ENCODE data around the gene PCCA. TPM values are rescaled to one million over a fixed set of nuclear protein-coding genes. Genes with fewer than 3 reads are reported as not detected.
"Not testable (repeated sequence)": the region's sequence is repeated elsewhere in the genome, so short reads cannot be mapped to it uniquely, and the experiment has no call there.

Gene PCCA
- total RNA-seq, 1 experiment from 2014 or later, result 39.9 TPM

- Histone ChIP-seq H3K4me1 (no peaks in the 10 kb centered on the region), H3K9me3 (0 out of 2 replicates have a peak, but pooled peaks cover 4% of the 10 kb centered on the region), H3K36me3 (ENCODE audit: control insufficient read depth, insufficient read depth, low read length) (no peaks in the 10 kb centered on the region), H3K27me3 (replicated peaks; ENCODE audit: control insufficient read depth, insufficient read depth, low read length) (no peaks in the 10 kb centered on the region), H3K4me3 (ENCODE audit: low read depth, low read length) (no peak overlapping the region)
- peak overlapping the region; percentile 53 for H3K27ac Mint-ChIP-seq (ENCODE audit: unreplicated experiment)
- no peaks in the 10 kb centered on the region for H3K9me3 Mint-ChIP-seq (ENCODE audit: unreplicated experiment)
- ChIA-PET POLR2A (no interaction called here), CTCF (no interaction called here)
- no TSS peak for BruUV-seq (replicated peaks)
- H3K36me3 Mint-ChIP-seq (ENCODE audit: insufficient read depth, unreplicated experiment), result no peaks in the 10 kb centered on the region
- H3K27me3 Mint-ChIP-seq (ENCODE audit: insufficient read depth, unreplicated experiment), result no peaks in the 10 kb centered on the region
- H3K4me3 Mint-ChIP-seq (ENCODE audit: unreplicated experiment), result no peak overlapping the region
- intact Hi-C loops (cut with micrococcal nuclease; ENCODE audit: unreplicated experiment), result no loop called here
- TF ChIP-seq, protein P1, sequence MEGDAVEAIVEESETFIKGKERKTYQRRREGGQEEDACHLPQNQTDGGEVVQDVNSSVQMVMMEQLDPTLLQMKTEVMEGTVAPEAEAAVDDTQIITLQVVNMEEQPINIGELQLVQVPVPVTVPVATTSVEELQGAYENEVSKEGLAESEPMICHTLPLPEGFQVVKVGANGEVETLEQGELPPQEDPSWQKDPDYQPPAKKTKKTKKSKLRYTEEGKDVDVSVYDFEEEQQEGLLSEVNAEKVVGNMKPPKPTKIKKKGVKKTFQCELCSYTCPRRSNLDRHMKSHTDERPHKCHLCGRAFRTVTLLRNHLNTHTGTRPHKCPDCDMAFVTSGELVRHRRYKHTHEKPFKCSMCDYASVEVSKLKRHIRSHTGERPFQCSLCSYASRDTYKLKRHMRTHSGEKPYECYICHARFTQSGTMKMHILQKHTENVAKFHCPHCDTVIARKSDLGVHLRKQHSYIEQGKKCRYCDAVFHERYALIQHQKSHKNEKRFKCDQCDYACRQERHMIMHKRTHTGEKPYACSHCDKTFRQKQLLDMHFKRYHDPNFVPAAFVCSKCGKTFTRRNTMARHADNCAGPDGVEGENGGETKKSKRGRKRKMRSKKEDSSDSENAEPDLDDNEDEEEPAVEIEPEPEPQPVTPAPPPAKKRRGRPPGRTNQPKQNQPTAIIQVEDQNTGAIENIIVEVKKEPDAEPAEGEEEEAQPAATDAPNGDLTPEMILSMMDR (IDR thresholded peaks at IDR 0.05; ENCODE audit: insufficient read depth in 1 of 2, low read depth in 1 of 2, low read length in 1 of 2, severe bottlenecking in 1 of 2, unreplicated experiment in 1 of 2), result no peak
- H3K4me1 Mint-ChIP-seq (ENCODE audit: low read depth, unreplicated experiment), result peaks cover 7% of the 10 kb centered on the region
- no peak for DNase-seq
These were observed 50.1 kb downstream of the PCCA start for GRCh38 chr13:100138859-100139491.

DNA sequence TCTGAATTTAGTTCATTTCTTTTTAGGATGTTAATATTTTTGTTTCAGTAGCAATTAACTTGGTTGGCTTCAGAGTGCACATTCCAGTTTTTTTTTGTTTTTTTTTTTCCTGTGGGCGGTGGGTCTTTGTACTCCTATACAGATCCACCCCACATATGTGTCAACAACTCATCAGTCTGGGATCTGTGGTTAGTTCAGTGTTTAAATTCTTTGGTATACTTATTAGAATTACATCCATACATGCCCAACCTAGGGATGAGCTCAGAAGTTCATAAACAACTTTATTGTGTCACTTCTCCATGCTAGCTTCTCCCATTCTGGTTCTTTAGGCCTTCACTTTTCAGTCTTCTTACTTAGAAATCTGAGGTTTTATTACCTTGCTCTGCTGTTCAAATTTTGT, 50.9 kb downstream of the PCCA start:
- Histone ChIP-seq H3K4me1 (no peaks in the 10 kb centered on the region), H3K27me3 (replicated peaks; ENCODE audit: control insufficient read depth, insufficient read depth, low read length) (no peaks in the 10 kb centered on the region), H3K4me3 (ENCODE audit: low read depth, low read length) (no peak overlapping the region), H3K36me3 (ENCODE audit: control insufficient read depth, insufficient read depth, low read length) (no peaks in the 10 kb centered on the region), H3K9me3 (0 out of 2 replicates have a peak, but pooled peaks cover 4% of the 10 kb centered on the region)
- Mint-ChIP-seq H3K27me3 (ENCODE audit: insufficient read depth, unreplicated experiment) (no peaks in the 10 kb centered on the region), H3K4me3 (ENCODE audit: unreplicated experiment) (no peak overlapping the region), H3K9me3 (ENCODE audit: unreplicated experiment) (no peaks in the 10 kb centered on the region), H3K27ac (ENCODE audit: unreplicated experiment) (no peak overlapping the region), H3K4me1 (ENCODE audit: low read depth, unreplicated experiment) (peaks cover 7% of the 10 kb centered on the region), H3K36me3 (ENCODE audit: insufficient read depth, unreplicated experiment) (no peaks in the 10 kb centered on the region)
- no TSS peak for BruUV-seq (replicated peaks)
- CTCF ChIA-PET, result no interaction called here
- intact Hi-C loops (cut with micrococcal nuclease; ENCODE audit: unreplicated experiment), result no loop called here
- TF ChIP-seq, protein P1 (IDR thresholded peaks at IDR 0.05; ENCODE audit: insufficient read depth in 1 of 2, low read depth in 1 of 2, low read length in 1 of 2, severe bottlenecking in 1 of 2, unreplicated experiment in 1 of 2), result no peak
- no peak for DNase-seq
- POLR2A ChIA-PET, result no interaction called here

DNA sequence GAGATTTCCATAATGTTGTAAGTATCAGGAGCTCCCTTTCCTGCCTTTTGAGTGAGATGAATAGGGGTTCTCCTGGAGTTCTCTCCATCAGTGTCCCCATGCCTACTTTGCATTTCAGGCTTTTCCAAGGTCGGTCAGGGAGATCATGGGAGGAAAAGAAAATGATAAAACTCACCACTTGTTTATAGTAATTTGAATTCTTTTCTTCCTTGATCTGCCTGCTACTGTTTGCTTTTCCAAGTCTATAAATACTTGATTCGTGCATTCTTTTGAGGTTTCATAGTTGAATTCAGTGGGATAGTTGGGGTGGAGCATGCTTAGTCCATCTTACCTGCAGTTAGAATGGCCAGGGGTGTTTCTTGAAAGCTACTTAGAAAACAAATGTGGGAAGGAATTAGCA, 51.5 kb downstream of the PCCA start:
- no TSS peak for BruUV-seq (replicated peaks)
- H3K9me3 ChIP-seq, result 0 out of 2 replicates have a peak, but pooled peaks cover 4% of the 10 kb centered on the region
- POLR2A ChIA-PET, result no interaction called here
- H3K9me3 Mint-ChIP-seq (ENCODE audit: unreplicated experiment), result no peaks in the 10 kb centered on the region
- H3K4me3 Mint-ChIP-seq (ENCODE audit: unreplicated experiment), result no peak overlapping the region
- no peak for DNase-seq
- no peak overlapping the region for H3K27ac Mint-ChIP-seq (ENCODE audit: unreplicated experiment)
- no peaks in the 10 kb centered on the region for H3K36me3 ChIP-seq (ENCODE audit: control insufficient read depth, insufficient read depth, low read length)
- no peaks in the 10 kb centered on the region for H3K4me1 ChIP-seq
- CTCF ChIA-PET, result no interaction called here
- H3K27me3 ChIP-seq (replicated peaks; ENCODE audit: control insufficient read depth, insufficient read depth, low read length), result no peaks in the 10 kb centered on the region
- intact Hi-C loops (cut with micrococcal nuclease; ENCODE audit: unreplicated experiment), result no loop called here
- no peaks in the 10 kb centered on the region for H3K27me3 Mint-ChIP-seq (ENCODE audit: insufficient read depth, unreplicated experiment)
- H3K4me3 ChIP-seq (ENCODE audit: low read depth, low read length), result no peak overlapping the region
- peaks cover 5% of the 10 kb centered on the region for H3K36me3 Mint-ChIP-seq (ENCODE audit: insufficient read depth, unreplicated experiment)
- TF ChIP-seq, protein P1 (IDR thresholded peaks at IDR 0.05; ENCODE audit: insufficient read depth in 1 of 2, low read depth in 1 of 2, low read length in 1 of 2, severe bottlenecking in 1 of 2, unreplicated experiment in 1 of 2), result no peak
- H3K4me1 Mint-ChIP-seq (ENCODE audit: low read depth, unreplicated experiment), result peaks cover 7% of the 10 kb centered on the region

- H3K4me3 Mint-ChIP-seq (ENCODE audit: unreplicated experiment); BruUV-seq (replicated peaks); intact Hi-C loops (cut with micrococcal nuclease; ENCODE audit: unreplicated experiment); H3K36me3 Mint-ChIP-seq (ENCODE audit: insufficient read depth, unreplicated experiment); H3K4me1 ChIP-seq; H3K9me3 ChIP-seq; H3K27me3 Mint-ChIP-seq (ENCODE audit: insufficient read depth, unreplicated experiment); H3K27ac Mint-ChIP-seq (ENCODE audit: unreplicated experiment); POLR2A ChIA-PET; H3K4me1 Mint-ChIP-seq (ENCODE audit: low read depth, unreplicated experiment); CTCF ChIA-PET; H3K9me3 Mint-ChIP-seq (ENCODE audit: unreplicated experiment); H3K4me3 ChIP-seq (ENCODE audit: low read depth, low read length); DNase-seq; H3K27me3 ChIP-seq (replicated peaks; ENCODE audit: control insufficient read depth, insufficient read depth, low read length); H3K36me3 ChIP-seq (ENCODE audit: control insufficient read depth, insufficient read depth, low read length): not testable (repeated sequence)
These were observed 52.6 kb downstream of the PCCA start for GRCh38 chr13:100141461-100141961.
